SH-SY5Y (cell line): ENCODE results near the gene ABCB10.

Experiments
- GATA2 ChIP-seq: IDR thresholded peaks from 2 replicates; pipeline ENCODE4 v1.6.1; 2011; ENCODE audit warnings: mild to moderate bottlenecking, low read depth, low read length
- GATA3 ChIP-seq: IDR thresholded peaks from 2 replicates; pipeline ENCODE4 v1.6.1; 2011; ENCODE audit warnings: low read depth, mild to moderate bottlenecking, low read length, moderate library complexity

- TF ChIP-seq GATA2 (no peak), GATA3 (no peak)
Measured at GRCh38 chr1:229594227-229595008, 35.9 kb upstream of the ABCB10 start.
